ENCODE results near the gene CPT1B. TPM values are rescaled to one million over a fixed set of nuclear protein-coding genes. Genes with fewer than 3 reads are reported as not detected.
"Not testable (repeated sequence)": the region's sequence is repeated elsewhere in the genome, so short reads cannot be mapped to it uniquely, and the experiment has no call there.

The CPT1B gene
- total RNA-seq, 4 donors from 2014 or later: 3.5 to 17.6 (median 8.2) TPM

GRCh38 chr22:50544746-50545253 lies 33.4 kb downstream of the CPT1B start:
- intact Hi-C loops (cut with DNase I): no loop called here
- peaks cover 0 to 54% (median 0%) of the 10 kb centered on the region in 4 donors for H3K27me3 ChIP-seq
- peak overlapping the region in 2 of 4 donors; percentile 34 to 56 for H3K4me3 ChIP-seq
- WGBS, 2 donors: 5 to 40% methylated on average over 1 to 4 of the region's 5 CpGs
- no peaks in the 10 kb centered on the region for H3K9me3 ChIP-seq
- no peaks in the 10 kb centered on the region for H3K36me3 ChIP-seq
- TF ChIP-seq CTCF (IDR thresholded peaks at IDR 0.05) (no peak), POLR2A (IDR thresholded peaks at IDR 0.05) (no peak)
- H3K27ac ChIP-seq: peak overlapping the region; percentile 70 to 94 (median 80)
- no peak for DNase-seq
- H3K4me1 ChIP-seq: peaks cover 23 to 94% (median 56%) of the 10 kb centered on the region in 3 donors

GRCh38 chr22:50544078-50544745 lies 34.0 kb downstream of the CPT1B start:
- TF ChIP-seq POLR2A (IDR thresholded peaks at IDR 0.05) (peak in 1 of 4 donors; percentile 36), CTCF (IDR thresholded peaks at IDR 0.05) (peak; percentile 5 to 48 (median 39))
- Histone ChIP-seq H3K36me3 (no peaks in the 10 kb centered on the region), H3K27ac (peak overlapping the region; percentile 70 to 94 (median 80)), H3K9me3 (no peaks in the 10 kb centered on the region), H3K4me1 (peaks cover 25 to 96% (median 58%) of the 10 kb centered on the region in 3 donors), H3K4me3 (peak overlapping the region; percentile 0 to 56 (median 31)), H3K27me3 (peaks cover 0 to 48% (median 0%) of the 10 kb centered on the region in 4 donors)
- intact Hi-C loops (cut with DNase I): no loop called here
- 2 to 12% methylated on average over 9 to 31 of the region's 52 CpGs for WGBS, 2 donors
- DNase-seq: no peak

- DNase-seq: no peak
Observed at GRCh38 chr22:50542416-50542927, 35.8 kb downstream of the CPT1B start.

GRCh38 chr22:50541667-50542026 lies 36.6 kb downstream of the CPT1B start:
- TF ChIP-seq POLR2A (IDR thresholded peaks at IDR 0.05): peak in 1 of 4 donors; percentile 20
- Histone ChIP-seq H3K27me3 (peaks cover 0 to 30% (median 0%) of the 10 kb centered on the region in 4 donors), H3K27ac (peak overlapping the region; percentile 85 to 95 (median 94)), H3K4me3 (peak overlapping the region in 1 of 4 donors; percentile 28), H3K4me1 (peaks cover 40 to 92% (median 72%) of the 10 kb centered on the region in 3 donors)
- 24 to 37% methylated on average over 5 of the region's 5 CpGs for WGBS, 2 donors
- H3K9me3 ChIP-seq; H3K36me3 ChIP-seq; intact Hi-C loops (cut with DNase I); DNase-seq: not testable (repeated sequence)

More at GRCh38 chr22:50542416-50542927, 35.8 kb downstream of the CPT1B start:
- WGBS, 2 donors: 65 to 81% methylated on average over 17 to 18 of the region's 19 CpGs
- H3K27ac ChIP-seq: peak overlapping the region; percentile 85 to 95 (median 94)
- H3K4me1 ChIP-seq: peaks cover 40 to 97% (median 72%) of the 10 kb centered on the region in 3 donors
- no peaks in the 10 kb centered on the region for H3K36me3 ChIP-seq
- TF ChIP-seq POLR2A (IDR thresholded peaks at IDR 0.05) (peak in 1 of 4 donors; percentile 48), CTCF (IDR thresholded peaks at IDR 0.05) (peak in 3 of 6 experiments; percentile 38 to 67 (median 52))
- H3K4me3 ChIP-seq: no peak overlapping the region
- intact Hi-C loops (cut with DNase I): no loop called here
- no peaks in the 10 kb centered on the region for H3K9me3 ChIP-seq
- peaks cover 0 to 38% (median 0%) of the 10 kb centered on the region in 4 donors for H3K27me3 ChIP-seq

GRCh38 chr22:50540381-50540780 lies 37.8 kb downstream of the CPT1B start:
- H3K27me3 ChIP-seq: peaks cover 0 to 17% (median 0%) of the 10 kb centered on the region in 4 donors
- peaks cover 37 to 91% (median 64%) of the 10 kb centered on the region in 3 donors for H3K4me1 ChIP-seq
- H3K9me3 ChIP-seq: no peaks in the 10 kb centered on the region
- intact Hi-C loops (cut with DNase I): no loop called here
- H3K27ac ChIP-seq: peak overlapping the region; percentile 85 to 95 (median 94)
- no peaks in the 10 kb centered on the region for H3K36me3 ChIP-seq
- WGBS, 2 donors: 45 to 81% methylated on average over 10 of the region's 10 CpGs
- no peak for TF ChIP-seq POLR2A (IDR thresholded peaks at IDR 0.05)
- no peak for TF ChIP-seq CTCF (IDR thresholded peaks at IDR 0.05)
- H3K4me3 ChIP-seq: no peak overlapping the region
- DNase-seq: no peak

All from esophagus squamous epithelium (tissue), 5 donors.